ENCODE measurements around the gene CALCOCO2. TPM values are rescaled to one million over a fixed set of nuclear protein-coding genes. Genes with fewer than 3 reads are reported as not detected.

Gene CALCOCO2
- total and polyA plus RNA-seq, 2 of the 13 experiments (the other 11 are each of a cell fraction or from before 2014, with no cell fraction given) = 72.9 to 111 TPM

DNA sequence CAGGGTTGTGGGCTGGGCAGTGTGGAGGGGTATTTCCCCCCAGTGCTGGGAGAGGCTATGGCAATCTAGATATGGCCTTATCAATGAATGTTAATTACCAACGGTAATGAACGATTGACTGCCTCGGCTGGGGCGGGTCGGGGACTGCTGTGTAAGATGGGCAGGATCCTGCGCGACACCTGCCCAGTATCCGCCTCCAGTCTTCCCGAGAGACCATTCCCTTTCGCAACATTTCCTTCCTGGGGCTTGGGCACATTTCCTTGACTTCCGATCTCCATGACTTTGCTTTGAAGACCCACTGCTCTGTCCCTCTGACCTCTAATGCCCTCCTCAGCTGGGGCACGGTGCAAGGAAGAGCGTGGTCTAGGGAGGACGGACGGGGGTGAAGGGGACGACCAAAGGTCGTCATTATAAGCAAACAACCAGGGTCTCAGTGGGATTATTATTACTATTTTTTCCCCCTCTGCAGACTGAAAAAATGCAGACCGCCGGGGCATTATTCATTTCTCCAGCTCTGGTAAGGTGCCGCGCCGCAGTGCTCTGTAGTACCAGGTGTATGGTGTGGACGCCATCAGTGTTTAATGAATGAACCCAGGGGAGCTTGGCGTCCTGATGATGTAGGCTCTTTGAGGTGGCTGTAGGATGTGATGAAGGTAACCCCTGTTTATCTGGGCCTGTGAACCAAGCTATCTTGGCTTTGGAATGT lies 62.3 kb downstream of the CALCOCO2 start (continued):
- TF ChIP-seq, protein P1, sequence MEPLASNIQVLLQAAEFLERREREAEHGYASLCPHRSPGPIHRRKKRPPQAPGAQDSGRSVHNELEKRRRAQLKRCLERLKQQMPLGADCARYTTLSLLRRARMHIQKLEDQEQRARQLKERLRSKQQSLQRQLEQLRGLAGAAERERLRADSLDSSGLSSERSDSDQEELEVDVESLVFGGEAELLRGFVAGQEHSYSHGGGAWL (CRISPR knock-in tag; IDR thresholded peaks at IDR 0.05) = 0 out of 2 replicates have a peak, but pooled peaks have one; percentile 11
- TF ChIP-seq, protein P2, sequence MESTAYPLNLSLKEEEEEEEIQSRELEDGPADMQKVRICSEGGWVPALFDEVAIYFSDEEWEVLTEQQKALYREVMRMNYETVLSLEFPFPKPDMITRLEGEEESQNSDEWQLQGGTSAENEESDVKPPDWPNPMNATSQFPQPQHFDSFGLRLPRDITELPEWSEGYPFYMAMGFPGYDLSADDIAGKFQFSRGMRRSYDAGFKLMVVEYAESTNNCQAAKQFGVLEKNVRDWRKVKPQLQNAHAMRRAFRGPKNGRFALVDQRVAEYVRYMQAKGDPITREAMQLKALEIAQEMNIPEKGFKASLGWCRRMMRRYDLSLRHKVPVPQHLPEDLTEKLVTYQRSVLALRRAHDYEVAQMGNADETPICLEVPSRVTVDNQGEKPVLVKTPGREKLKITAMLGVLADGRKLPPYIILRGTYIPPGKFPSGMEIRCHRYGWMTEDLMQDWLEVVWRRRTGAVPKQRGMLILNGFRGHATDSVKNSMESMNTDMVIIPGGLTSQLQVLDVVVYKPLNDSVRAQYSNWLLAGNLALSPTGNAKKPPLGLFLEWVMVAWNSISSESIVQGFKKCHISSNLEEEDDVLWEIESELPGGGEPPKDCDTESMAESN (CRISPR knock-in tag; conservative IDR thresholded peaks at IDR 0.05) = peak; percentile 95
- TF ChIP-seq, protein P3, sequence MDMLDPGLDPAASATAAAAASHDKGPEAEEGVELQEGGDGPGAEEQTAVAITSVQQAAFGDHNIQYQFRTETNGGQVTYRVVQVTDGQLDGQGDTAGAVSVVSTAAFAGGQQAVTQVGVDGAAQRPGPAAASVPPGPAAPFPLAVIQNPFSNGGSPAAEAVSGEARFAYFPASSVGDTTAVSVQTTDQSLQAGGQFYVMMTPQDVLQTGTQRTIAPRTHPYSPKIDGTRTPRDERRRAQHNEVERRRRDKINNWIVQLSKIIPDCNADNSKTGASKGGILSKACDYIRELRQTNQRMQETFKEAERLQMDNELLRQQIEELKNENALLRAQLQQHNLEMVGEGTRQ (IDR thresholded peaks at IDR 0.05; ENCODE audit: low read depth, low read length) = no peak
- TF ChIP-seq, protein P3 (CRISPR knock-in tag; IDR thresholded peaks at IDR 0.05; ENCODE audit: borderline replicate concordance) = no peak
- TF ChIP-seq, protein P4, sequence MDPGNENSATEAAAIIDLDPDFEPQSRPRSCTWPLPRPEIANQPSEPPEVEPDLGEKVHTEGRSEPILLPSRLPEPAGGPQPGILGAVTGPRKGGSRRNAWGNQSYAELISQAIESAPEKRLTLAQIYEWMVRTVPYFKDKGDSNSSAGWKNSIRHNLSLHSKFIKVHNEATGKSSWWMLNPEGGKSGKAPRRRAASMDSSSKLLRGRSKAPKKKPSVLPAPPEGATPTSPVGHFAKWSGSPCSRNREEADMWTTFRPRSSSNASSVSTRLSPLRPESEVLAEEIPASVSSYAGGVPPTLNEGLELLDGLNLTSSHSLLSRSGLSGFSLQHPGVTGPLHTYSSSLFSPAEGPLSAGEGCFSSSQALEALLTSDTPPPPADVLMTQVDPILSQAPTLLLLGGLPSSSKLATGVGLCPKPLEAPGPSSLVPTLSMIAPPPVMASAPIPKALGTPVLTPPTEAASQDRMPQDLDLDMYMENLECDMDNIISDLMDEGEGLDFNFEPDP (CRISPR knock-in tag; conservative IDR thresholded peaks at IDR 0.05) = no peak
- TF ChIP-seq HDAC1 (CRISPR knock-in tag; IDR thresholded peaks at IDR 0.05) (no peak), ZNF343 (CRISPR knock-in tag; IDR thresholded peaks at IDR 0.05) (0 out of 2 replicates have a peak, but pooled peaks have one; percentile 52), DNMT1 (CRISPR knock-in tag; IDR thresholded peaks at IDR 0.05) (peak; percentile 72; the same call in 1 of the 2 replicates), HES4 (CRISPR knock-in tag; IDR thresholded peaks at IDR 0.05; ENCODE audit: borderline replicate concordance) (peak; percentile 81), SMAD9 (CRISPR knock-in tag; IDR thresholded peaks at IDR 0.05) (no peak), TOPORS (CRISPR knock-in tag; IDR thresholded peaks at IDR 0.05) (peak; percentile 74; the same call in 1 of the 2 replicates), ZNF572 (CRISPR knock-in tag; IDR thresholded peaks at IDR 0.05) (no peak), ESRRA (CRISPR knock-in tag; IDR thresholded peaks at IDR 0.05; ENCODE audit: low read depth) (0 out of 2 replicates have a peak, but pooled peaks have one; percentile 21), SMYD3 (CRISPR knock-in tag; IDR thresholded peaks at IDR 0.05) (0 out of 2 replicates have a peak, but pooled peaks have one; percentile 21), ZNF512 (CRISPR knock-in tag; IDR thresholded peaks at IDR 0.05) (0 out of 2 replicates have a peak, but pooled peaks have one; percentile 52)
- TF ChIP-seq, protein P5, sequence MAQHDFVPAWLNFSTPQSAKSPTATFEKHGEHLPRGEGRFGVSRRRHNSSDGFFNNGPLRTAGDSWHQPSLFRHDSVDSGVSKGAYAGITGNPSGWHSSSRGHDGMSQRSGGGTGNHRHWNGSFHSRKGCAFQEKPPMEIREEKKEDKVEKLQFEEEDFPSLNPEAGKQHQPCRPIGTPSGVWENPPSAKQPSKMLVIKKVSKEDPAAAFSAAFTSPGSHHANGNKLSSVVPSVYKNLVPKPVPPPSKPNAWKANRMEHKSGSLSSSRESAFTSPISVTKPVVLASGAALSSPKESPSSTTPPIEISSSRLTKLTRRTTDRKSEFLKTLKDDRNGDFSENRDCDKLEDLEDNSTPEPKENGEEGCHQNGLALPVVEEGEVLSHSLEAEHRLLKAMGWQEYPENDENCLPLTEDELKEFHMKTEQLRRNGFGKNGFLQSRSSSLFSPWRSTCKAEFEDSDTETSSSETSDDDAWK (CRISPR knock-in tag; IDR thresholded peaks at IDR 0.05) = no peak
- TF ChIP-seq, protein P6, sequence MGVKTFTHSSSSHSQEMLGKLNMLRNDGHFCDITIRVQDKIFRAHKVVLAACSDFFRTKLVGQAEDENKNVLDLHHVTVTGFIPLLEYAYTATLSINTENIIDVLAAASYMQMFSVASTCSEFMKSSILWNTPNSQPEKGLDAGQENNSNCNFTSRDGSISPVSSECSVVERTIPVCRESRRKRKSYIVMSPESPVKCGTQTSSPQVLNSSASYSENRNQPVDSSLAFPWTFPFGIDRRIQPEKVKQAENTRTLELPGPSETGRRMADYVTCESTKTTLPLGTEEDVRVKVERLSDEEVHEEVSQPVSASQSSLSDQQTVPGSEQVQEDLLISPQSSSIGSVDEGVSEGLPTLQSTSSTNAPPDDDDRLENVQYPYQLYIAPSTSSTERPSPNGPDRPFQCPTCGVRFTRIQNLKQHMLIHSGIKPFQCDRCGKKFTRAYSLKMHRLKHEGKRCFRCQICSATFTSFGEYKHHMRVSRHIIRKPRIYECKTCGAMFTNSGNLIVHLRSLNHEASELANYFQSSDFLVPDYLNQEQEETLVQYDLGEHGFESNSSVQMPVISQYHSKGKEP (CRISPR knock-in tag; IDR thresholded peaks at IDR 0.05) = peak; percentile 70; the same call in 1 of the 2 replicates
